HepG2 (cell line): Measurements from ENCODE around the gene ALDH7A1. TPM values are rescaled to one million over a fixed set of nuclear protein-coding genes. Genes with fewer than 3 reads are reported as not detected.
A peak's percentile ranks its signal among the peaks of the same experiment; 100 is the strongest.

Experiments used
- AGO2 ChIP-seq: fragments of 200-400 bp; formaldehyde crosslinking; optimal IDR thresholded peaks from 2 replicates; pipeline ENCODE3; 2017; ENCODE audit warnings: mild to moderate bottlenecking, low read depth, low read length, moderate library complexity
- CCDC6 ChIP-seq: sonication (generic); formaldehyde crosslinking; IDR thresholded peaks from 2 replicates; pipeline ENCODE4 v1.8.1; 2022; ENCODE audit warnings: mild to moderate bottlenecking, missing genetic modification reagents, moderate library complexity
- IRF1 ChIP-seq: sonication (generic); formaldehyde crosslinking; IDR thresholded peaks from 2 replicates; pipeline ENCODE4 v1.4.0; 2020; ENCODE audit warnings: low read depth, mild to moderate bottlenecking, missing genetic modification reagents
- JDP2 ChIP-seq: sonication (generic); formaldehyde crosslinking; IDR thresholded peaks from 2 replicates; pipeline ENCODE4 v1.8.1; 2022; ENCODE audit warnings: missing genetic modification reagents, borderline replicate concordance
- MIER2 ChIP-seq: IDR thresholded peaks from 2 replicates; pipeline ENCODE4 v1.6.1; 2016; ENCODE audit warnings: missing biosample characterization, missing genetic modification reagents
- MXD4 ChIP-seq: IDR thresholded peaks from 2 replicates; pipeline ENCODE4 v1.6.1; 2016; ENCODE audit warnings: mild to moderate bottlenecking, missing biosample characterization, missing genetic modification reagents
- POLR2AphosphoS5 ChIP-seq: IDR thresholded peaks from 2 replicates; pipeline ENCODE4 v1.6.1; 2012; ENCODE audit warnings: low read depth, low read length
- SIN3B ChIP-seq: fragments of 150-350 bp; IDR thresholded peaks from 2 replicates; pipeline ENCODE4 v1.6.1; 2014; ENCODE audit warnings: low read length
- SMARCE1 ChIP-seq: fragments of 450-650 bp; IDR thresholded peaks from 2 replicates; pipeline ENCODE4 v1.6.1; 2017; ENCODE audit warnings: borderline replicate concordance
- TEAD3 ChIP-seq: optimal IDR thresholded peaks from 2 replicates; pipeline ENCODE3; 2016; ENCODE audit warnings: borderline replicate concordance
- ZBTB34 ChIP-seq: sonication (generic); formaldehyde crosslinking; IDR thresholded peaks from 2 replicates; pipeline ENCODE4 v1.8.0; 2022; ENCODE audit warnings: mild to moderate bottlenecking, missing genetic modification reagents
- ZNF17 ChIP-seq: sonication (generic); formaldehyde crosslinking; IDR thresholded peaks from 2 replicates; pipeline ENCODE4 v1.5.0; 2020; ENCODE audit warnings: mild to moderate bottlenecking, missing genetic modification reagents
- ZNF780A ChIP-seq: sonication (generic); formaldehyde crosslinking; IDR thresholded peaks from 2 replicates; pipeline ENCODE4 v1.8.0; 2022; ENCODE audit warnings: mild to moderate bottlenecking, missing genetic modification reagents, moderate library complexity
- ZNF816 ChIP-seq: sonication (generic); formaldehyde crosslinking; IDR thresholded peaks from 2 replicates; pipeline ENCODE4 v1.8.0; 2022; ENCODE audit warnings: missing genetic modification reagents, mild to moderate bottlenecking, borderline replicate concordance
- polyA plus RNA-seq, 8 experiments: library from polyadenylated mRNA; depleted of rRNA in 3 of 8; stranded (reverse) in 7 of 8; unstranded in 1 of 8; fragments of >200 nt; fragmentation: Illumina TruSeq in 4 of 8; extraction: Trizol in 4 of 8; gene quantifications; 2 replicates each; pipeline versions ENCODE4 v1.2.1 to v1.2.3, GENCODE V29; 2011 to 2016; ENCODE audit warnings: low read depth in 4 of 8, missing spikeins in 1 of 8, mixed read lengths in 1 of 8; ENCODE audit not compliant: insufficient read depth in 1 of 8
- total RNA-seq, 5 experiments: library from RNA; depleted of rRNA; stranded (reverse); fragments of >200 nt; fragmentation: Illumina TruSeq; extraction: Trizol; gene quantifications; 2 replicates each; pipeline ENCODE4 v1.2.3, GENCODE V29; 2016; ENCODE audit warnings: low read depth in 1 of 5
- TF ChIP-seq, protein P1 (sequence below), 2 experiments: sonication (generic) in 1 of 2; formaldehyde crosslinking in 1 of 2; IDR thresholded peaks; 2 replicates each; pipeline versions ENCODE4 v1.6.1 to v1.9.0; 2014 to 2022; ENCODE audit warnings: antibody characterized with exemption in 1 of 2, borderline replicate concordance in 1 of 2, inconsistent platforms in 1 of 2, low read depth in 1 of 2, missing genetic modification reagents in 1 of 2
- TF ChIP-seq, protein P2 (sequence below): IDR thresholded peaks from 2 replicates; pipeline ENCODE4 v1.6.1; 2016; ENCODE audit warnings: low read depth
- TF ChIP-seq, protein P3 (sequence below): sonication (generic); formaldehyde crosslinking; conservative IDR thresholded peaks from 2 replicates; pipeline ENCODE4 v1.4.0; 2020; ENCODE audit warnings: missing genetic modification reagents

The ALDH7A1 gene
- total and polyA plus RNA-seq, 2 of the 13 experiments (the other 11 are each of a cell fraction or from before 2014, with no cell fraction given): 69.0 to 100 TPM

- no peak for TF ChIP-seq IRF1
- TF ChIP-seq MXD4 (CRISPR knock-in tag): peak; percentile 67; the same call in 1 of the 2 replicates
- TF ChIP-seq SMARCE1: no peak
- no peak for TF ChIP-seq ZNF17
- no peak for TF ChIP-seq ZBTB34 (CRISPR knock-in tag)
- peak; percentile 83 for TF ChIP-seq TEAD3
- peak; percentile 79 for TF ChIP-seq POLR2AphosphoS5
- peak; percentile 20; the same call in 1 of the 2 replicates for TF ChIP-seq MIER2 (CRISPR knock-in tag)
- peak; percentile 57; the same call in 1 of the 2 replicates for TF ChIP-seq SIN3B
- TF ChIP-seq, protein P1, sequence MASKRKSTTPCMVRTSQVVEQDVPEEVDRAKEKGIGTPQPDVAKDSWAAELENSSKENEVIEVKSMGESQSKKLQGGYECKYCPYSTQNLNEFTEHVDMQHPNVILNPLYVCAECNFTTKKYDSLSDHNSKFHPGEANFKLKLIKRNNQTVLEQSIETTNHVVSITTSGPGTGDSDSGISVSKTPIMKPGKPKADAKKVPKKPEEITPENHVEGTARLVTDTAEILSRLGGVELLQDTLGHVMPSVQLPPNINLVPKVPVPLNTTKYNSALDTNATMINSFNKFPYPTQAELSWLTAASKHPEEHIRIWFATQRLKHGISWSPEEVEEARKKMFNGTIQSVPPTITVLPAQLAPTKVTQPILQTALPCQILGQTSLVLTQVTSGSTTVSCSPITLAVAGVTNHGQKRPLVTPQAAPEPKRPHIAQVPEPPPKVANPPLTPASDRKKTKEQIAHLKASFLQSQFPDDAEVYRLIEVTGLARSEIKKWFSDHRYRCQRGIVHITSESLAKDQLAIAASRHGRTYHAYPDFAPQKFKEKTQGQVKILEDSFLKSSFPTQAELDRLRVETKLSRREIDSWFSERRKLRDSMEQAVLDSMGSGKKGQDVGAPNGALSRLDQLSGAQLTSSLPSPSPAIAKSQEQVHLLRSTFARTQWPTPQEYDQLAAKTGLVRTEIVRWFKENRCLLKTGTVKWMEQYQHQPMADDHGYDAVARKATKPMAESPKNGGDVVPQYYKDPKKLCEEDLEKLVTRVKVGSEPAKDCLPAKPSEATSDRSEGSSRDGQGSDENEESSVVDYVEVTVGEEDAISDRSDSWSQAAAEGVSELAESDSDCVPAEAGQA (IDR thresholded peaks at IDR 0.05; ENCODE audit: low read depth): peak; percentile 33; the same call in 1 of the 2 replicates
- TF ChIP-seq, protein P1 (CRISPR knock-in tag; IDR thresholded peaks at IDR 0.05; ENCODE audit: borderline replicate concordance): no peak
- TF ChIP-seq JDP2 (CRISPR knock-in tag): peak; percentile 24; the same call in 1 of the 2 replicates
- TF ChIP-seq, protein P2, sequence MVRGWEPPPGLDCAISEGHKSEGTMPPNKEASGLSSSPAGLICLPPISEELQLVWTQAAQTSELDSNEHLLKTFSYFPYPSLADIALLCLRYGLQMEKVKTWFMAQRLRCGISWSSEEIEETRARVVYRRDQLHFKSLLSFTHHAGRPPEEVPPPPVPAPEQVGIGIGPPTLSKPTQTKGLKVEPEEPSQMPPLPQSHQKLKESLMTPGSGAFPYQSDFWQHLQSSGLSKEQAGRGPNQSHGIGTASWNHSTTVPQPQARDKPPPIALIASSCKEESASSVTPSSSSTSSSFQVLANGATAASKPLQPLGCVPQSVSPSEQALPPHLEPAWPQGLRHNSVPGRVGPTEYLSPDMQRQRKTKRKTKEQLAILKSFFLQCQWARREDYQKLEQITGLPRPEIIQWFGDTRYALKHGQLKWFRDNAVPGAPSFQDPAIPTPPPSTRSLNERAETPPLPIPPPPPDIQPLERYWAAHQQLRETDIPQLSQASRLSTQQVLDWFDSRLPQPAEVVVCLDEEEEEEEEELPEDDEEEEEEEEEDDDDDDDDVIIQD (CRISPR knock-in tag): no peak
- peak; percentile 24; the same call in 1 of the 2 replicates for TF ChIP-seq CCDC6 (CRISPR knock-in tag)
- TF ChIP-seq, protein P3, sequence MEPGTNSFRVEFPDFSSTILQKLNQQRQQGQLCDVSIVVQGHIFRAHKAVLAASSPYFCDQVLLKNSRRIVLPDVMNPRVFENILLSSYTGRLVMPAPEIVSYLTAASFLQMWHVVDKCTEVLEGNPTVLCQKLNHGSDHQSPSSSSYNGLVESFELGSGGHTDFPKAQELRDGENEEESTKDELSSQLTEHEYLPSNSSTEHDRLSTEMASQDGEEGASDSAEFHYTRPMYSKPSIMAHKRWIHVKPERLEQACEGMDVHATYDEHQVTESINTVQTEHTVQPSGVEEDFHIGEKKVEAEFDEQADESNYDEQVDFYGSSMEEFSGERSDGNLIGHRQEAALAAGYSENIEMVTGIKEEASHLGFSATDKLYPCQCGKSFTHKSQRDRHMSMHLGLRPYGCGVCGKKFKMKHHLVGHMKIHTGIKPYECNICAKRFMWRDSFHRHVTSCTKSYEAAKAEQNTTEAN (CRISPR knock-in tag): 0 out of 2 replicates have a peak, but pooled peaks have one; percentile 26
- TF ChIP-seq AGO2: peak; percentile 88
- TF ChIP-seq ZNF816 (CRISPR knock-in tag): no peak
- no peak for TF ChIP-seq ZNF780A (CRISPR knock-in tag)
Observed at GRCh38 chr5:126600631-126601511, 5.9 kb upstream of the ALDH7A1 start, which contains the start of gene PHAX (continued).
